ENCODE results near the gene SIK3.
"Not testable (repeated sequence)": the region's sequence is repeated elsewhere in the genome, so short reads cannot be mapped to it uniquely, and the experiment has no call there.

SIK3 gene

DNA sequence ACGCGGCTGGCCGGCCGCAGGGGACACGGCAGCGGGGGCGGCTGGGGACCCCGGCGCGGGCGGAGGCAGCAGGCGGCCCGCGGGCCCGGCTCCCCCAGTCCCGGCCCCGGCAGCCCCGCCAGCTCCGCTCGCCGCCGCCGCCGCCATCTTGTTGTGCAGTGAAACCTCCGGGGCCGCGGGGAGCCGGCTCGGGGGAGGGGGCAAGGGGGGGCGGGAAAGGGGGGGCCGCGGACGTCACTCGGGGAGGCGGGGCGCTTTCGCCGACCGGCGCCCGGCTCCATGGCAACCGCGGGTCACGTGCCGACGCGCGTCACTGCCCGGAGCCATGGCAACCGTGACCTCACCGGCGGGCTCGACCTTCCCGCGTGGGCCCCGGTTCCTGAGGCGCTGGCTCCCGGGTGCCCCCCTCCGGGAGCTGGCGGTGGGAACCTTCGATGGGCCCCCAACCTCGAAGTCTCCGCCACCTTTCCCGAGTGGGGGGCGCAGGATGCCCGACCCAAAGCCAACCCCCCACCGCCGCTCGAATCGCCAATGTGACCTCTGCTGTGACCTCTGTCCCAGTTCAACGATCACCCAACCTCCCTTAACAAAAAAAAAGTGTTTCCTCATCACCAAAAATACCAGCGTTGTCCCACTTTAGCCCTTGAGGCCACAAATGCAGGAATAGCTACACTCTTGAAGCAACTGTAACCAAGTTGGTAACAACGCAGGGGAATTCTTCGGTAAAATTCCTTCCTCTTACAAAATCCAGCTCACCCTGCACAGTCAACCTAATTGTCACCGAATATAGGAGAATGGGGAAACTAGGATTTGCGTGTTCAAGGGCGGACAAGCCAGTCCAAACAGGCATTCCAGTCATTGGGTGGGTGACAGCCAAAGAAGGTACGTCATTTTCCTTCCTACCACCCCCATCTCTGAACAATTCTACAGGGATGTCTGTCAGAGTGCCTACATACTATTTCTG, at the start of gene SIK3:
TSS of gene SIK3 (minus strand) at position 160 of the 964 bp plus-strand sequence. CDS start at position 147, 13 bp downstream.
- DNase-seq, result peak; percentile 82

GRCh38 chr11:117146521-117146920, 48.3 kb upstream of the SIK3 start:
- DNase-seq, result no peak

GRCh38 chr11:117145393-117145761, 47.1 kb upstream of the SIK3 start:
- peak; percentile 54 for DNase-seq

GRCh38 chr11:117144477-117145392, 46.5 kb upstream of the SIK3 start:
- peak; percentile 45 for DNase-seq

DNA sequence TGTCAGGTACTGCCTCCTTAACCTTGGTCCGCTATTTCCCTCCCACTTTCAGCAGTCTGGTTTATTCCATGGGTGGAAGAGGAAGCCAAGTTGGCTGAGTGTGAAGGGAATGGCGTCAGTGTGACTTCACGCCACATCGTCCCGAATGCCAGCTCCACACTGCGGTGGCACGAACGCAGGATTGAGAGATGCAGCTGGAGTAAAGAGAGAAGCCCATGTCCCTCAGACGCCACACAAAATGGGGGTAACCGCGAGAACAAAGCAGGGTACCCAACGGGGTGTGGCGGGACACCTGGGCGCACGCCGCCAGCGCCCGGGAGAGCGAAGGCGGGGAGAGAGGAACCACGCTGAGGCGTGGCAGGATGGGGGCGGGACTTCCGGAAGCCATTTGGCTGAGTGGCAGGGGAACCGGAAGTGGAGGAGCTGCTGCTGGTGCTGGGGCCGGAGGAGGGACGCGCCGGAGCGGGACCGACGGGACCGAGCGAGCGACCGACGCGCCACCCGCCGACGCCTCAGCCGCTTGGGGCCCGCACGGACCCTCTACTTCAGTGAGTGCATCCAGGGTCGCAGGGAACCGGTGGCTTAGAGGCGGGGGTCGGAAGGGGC, 45.7 kb upstream of the SIK3 start, which contains the start of gene PAFAH1B2:
TSS of gene PAFAH1B2 (plus strand) at position 417 of the 606 bp plus-strand sequence. CDS start 8,161 bp downstream, outside the sequence.
- peak; percentile 78 for DNase-seq

GRCh38 chr11:117143390-117143789, 45.2 kb upstream of the SIK3 start:
- peak; percentile 51 for DNase-seq

DNA sequence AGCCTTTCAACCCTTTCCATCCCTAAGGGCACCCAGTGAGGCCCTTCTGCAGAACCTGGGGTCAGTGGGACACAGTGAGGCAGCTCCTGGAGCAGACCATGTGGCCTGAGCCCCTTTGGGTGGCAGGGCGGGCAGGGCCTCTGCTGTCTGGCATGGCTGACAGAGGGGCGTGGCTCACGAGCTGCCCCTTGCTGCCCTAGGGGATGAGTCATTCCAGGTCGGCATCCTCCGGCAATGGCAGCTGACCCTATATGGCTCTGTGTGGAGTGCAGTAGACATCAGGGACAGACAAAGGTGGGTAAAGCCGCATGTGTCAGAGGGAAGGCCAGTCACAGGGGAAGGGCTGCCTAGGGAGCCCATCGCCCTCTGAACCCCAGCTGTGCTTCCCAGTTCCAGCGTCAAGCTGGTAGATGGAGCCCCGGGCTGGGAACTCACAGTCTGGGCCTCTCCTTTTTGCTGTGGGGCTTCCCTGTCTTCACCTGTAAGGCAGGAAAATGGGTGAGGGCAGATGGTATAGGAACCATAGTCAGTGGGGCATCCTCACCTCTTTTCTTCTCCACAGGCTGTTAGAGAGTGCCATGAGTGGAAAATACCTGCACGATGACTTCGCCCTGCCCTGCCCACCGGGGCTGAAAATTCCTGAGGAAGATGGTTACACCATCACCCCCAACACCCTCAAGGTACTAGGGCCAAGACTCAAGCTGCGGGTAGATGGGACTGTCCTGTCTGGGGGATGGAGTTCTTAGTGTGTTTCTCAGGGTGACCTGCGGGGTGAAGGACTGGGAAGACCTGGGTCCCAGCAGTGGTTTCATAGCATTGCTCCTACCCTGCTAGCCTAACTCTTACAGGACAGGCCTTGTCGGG, 39.2 kb upstream of the SIK3 start:
- not testable (repeated sequence) for DNase-seq

- not testable (repeated sequence) for DNase-seq
Observed at GRCh38 chr11:117134979-117135378, 36.8 kb upstream of the SIK3 start.

GRCh38 chr11:117134431-117134830, 36.2 kb upstream of the SIK3 start:
- no peak for DNase-seq

GRCh38 chr11:117130879-117131278, 32.7 kb upstream of the SIK3 start:
- DNase-seq, result no peak

- DNase-seq, result not testable (repeated sequence)
Observed at GRCh38 chr11:117130396-117130795, 32.2 kb upstream of the SIK3 start.

DNA sequence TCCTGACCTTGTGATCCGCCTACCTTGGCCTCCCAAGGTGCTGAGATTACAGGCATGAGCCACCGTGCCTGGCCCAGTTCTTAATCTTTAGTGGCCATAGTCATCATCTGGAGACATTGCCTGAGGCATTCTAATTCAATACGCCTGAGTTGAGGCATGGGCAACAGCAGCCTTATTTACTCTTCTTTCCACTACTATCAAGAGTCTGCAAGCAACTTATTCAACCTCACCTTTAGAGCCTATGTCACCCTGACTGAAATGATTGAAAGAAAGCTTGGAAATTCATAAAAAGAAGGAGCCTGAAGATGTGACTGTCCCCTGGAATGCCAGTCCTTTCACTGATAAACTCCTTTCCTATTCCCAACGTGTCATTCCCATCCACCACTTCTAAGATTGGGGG, 30.1 kb upstream of the SIK3 start:
- no peak for DNase-seq

- no peak for DNase-seq
Observed at GRCh38 chr11:117127171-117127901, 29.1 kb upstream of the SIK3 start.

DNA sequence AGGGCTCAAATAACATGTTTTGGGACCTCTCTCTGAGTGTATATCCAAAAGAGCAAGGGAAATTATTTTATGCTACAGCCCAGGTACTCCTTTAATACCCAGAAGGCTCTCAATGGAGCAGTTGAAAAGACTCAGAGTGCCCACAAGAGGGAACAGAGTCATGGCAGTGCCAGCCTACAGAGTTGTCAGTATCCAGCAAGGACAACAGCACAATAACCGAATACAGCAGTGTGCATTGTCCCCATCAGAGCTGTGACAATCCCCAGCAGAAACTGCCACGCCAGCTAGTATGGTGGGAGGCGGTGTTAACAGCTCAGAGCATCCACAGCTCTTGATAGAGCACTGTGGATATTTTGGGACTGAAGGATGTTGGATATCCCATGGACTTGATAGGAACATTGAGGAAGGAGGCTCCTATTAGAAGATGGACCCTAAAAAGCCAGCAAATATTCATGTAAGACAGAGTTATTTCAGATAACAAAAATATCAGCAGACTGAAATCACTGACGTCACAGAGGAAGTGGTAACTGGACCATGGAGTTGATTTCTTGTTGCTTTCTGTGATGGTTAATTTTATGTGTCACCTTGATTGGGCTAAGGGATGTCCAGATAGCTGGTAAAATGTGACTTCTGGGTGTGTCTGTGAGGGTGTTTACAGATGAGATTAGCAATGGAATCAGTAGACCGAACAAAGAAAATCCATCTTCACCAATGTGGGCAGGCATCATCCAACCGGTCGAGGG, 28.2 kb upstream of the SIK3 start:
- DNase-seq, result no peak

DNA sequence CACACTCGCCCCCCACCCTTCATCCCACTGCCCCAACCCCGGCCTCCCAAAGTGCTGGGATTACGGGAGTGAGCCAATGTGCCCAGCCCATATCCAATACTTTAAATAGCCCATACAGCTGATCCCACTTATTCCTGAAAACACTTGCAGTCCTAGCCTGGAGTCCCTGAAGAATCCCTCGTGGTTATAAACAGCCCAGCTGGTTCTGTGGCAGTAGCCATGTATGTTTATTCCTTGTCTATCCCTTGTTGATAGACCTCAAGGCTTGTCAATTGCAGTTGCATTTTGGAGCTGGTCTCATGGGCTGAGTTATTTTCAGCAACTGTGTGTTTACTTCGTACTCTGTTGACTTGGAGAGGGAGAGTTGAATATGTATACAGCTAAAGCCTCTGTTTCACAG, 24.3 kb upstream of the SIK3 start:
- DNase-seq, result no peak

- DNase-seq, result no peak
Observed at GRCh38 chr11:117121176-117121575, 22.9 kb upstream of the SIK3 start.

DNA sequence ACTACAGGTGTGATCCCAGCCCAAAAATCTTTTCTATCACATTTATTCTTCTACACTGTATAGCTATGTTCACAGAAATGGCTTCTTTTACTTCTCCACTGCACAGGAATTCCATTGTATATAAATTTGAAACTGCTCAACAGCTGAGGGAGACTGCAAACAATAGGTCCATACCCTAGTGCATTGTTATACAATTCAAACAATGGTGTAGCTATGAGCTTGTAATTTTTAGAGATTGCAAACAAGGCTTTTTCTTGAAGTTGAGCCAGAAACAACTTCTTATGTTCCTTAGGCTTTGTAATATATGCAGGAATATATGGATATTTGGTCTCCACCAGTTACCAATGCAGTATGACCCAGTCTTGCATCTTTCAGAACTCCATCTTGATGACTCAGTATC, 19.5 kb upstream of the SIK3 start:
- DNase-seq, result no peak

- not testable (repeated sequence) for DNase-seq
Observed at GRCh38 chr11:117112939-117113338, 14.7 kb upstream of the SIK3 start.

DNA sequence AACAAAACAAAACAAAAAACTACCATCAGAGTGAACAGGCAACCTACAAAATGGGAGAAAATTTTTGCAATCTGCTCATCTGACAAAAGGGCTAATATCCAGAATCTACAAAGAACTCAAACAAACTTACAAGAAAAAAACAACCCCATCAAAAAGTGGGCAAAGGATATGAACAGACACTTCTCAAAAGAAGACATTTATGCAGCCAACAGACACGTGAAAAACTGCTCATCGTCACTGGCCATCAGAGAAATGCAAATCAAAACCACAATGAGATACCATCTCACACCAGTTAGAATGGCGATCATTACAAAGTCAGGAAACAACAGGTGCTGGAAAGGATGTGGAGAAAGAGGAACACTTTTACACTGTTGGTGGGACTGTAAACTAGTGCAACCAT, 14.3 kb upstream of the SIK3 start:
- DNase-seq, result not testable (repeated sequence)

- DNase-seq, result no peak
Observed at GRCh38 chr11:117110294-117110950, 12.2 kb upstream of the SIK3 start.
